PC-9 (cell line): ENCODE data around the gene COL18A1.

Experiments used
- EZH2 ChIP-seq: fragments of 200-600 bp; sonication (generic); IDR thresholded peaks from 2 replicates; pipeline ENCODE4 v1.8.0; 2017; ENCODE audit warnings: antibody characterized with exemption, low read depth
- TF ChIP-seq, protein P1 (sequence below): fragments of 200-600 bp; sonication (generic); conservative IDR thresholded peaks from 2 replicates; pipeline ENCODE4 v1.6.1; 2017; ENCODE audit warnings: mixed run types, antibody characterized with exemption, mild to moderate bottlenecking, moderate library complexity

DNA sequence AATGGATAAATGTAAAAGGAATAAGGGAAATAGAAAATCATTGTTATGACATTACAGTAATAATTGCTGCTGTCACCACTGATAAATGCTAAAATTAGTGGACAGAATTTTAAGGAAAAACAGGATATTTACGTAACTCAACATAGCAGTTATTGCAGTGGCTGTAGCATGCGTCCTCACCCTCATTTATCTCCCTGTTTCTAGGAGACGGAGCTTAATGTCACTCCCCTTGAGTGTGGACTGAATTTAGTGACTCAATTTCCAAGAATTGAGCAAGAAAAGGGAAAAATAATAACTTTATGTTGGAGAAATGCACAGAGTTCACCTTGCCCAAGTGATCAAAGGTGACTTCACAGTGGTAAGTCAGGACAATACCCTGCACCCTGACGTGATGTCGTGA is 33.3 kb upstream of the COL18A1 start:
- TF ChIP-seq, protein P1, sequence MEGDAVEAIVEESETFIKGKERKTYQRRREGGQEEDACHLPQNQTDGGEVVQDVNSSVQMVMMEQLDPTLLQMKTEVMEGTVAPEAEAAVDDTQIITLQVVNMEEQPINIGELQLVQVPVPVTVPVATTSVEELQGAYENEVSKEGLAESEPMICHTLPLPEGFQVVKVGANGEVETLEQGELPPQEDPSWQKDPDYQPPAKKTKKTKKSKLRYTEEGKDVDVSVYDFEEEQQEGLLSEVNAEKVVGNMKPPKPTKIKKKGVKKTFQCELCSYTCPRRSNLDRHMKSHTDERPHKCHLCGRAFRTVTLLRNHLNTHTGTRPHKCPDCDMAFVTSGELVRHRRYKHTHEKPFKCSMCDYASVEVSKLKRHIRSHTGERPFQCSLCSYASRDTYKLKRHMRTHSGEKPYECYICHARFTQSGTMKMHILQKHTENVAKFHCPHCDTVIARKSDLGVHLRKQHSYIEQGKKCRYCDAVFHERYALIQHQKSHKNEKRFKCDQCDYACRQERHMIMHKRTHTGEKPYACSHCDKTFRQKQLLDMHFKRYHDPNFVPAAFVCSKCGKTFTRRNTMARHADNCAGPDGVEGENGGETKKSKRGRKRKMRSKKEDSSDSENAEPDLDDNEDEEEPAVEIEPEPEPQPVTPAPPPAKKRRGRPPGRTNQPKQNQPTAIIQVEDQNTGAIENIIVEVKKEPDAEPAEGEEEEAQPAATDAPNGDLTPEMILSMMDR = no peak
- no peak for TF ChIP-seq EZH2
